Epithelial cell of proximal tubule (primary cell): Measurements from ENCODE around the gene PDE4D. TPM values are rescaled to one million over a fixed set of nuclear protein-coding genes. Genes with fewer than 3 reads are reported as not detected.

ENCODE experiments used
- DNase-seq: peaks from one replicate; pipeline ENCODE4 v3.0.0-alpha.2; 2011; ENCODE audit warnings: low read depth
- H3K4me3 ChIP-seq: 2 replicates; pipeline ENCODE4 v1.5.1; 2011; ENCODE audit warnings: low read depth, mild to moderate bottlenecking, low read length
- CTCF ChIP-seq: conservative IDR thresholded peaks from 2 replicates; pipeline ENCODE4 v1.5.1; 2012; ENCODE audit warnings: low read depth, mild to moderate bottlenecking, low read length
- total RNA-seq: library from RNA; depleted of rRNA; stranded (reverse); fragments of >200 nt; gene quantifications from 2 replicates; pipeline ENCODE4 v1.2.3, GENCODE V29; 2015

PDE4D gene
- total RNA-seq, 1 donor from 2014 or later, result 18.4 TPM

- no peak overlapping the region for H3K4me3 ChIP-seq
- DNase-seq, result no peak
- no peak for TF ChIP-seq CTCF
Observed at GRCh38 chr5:59055745-59056448, 837.6 kb downstream of the PDE4D start.

GRCh38 chr5:59054963-59055528 is 838.5 kb downstream of the PDE4D start:
- no peak for DNase-seq
- TF ChIP-seq CTCF, result no peak
- H3K4me3 ChIP-seq, result no peak overlapping the region

- no peak overlapping the region for H3K4me3 ChIP-seq
- no peak for TF ChIP-seq CTCF
- no peak for DNase-seq
Observed at GRCh38 chr5:59051951-59052350, 841.6 kb downstream of the PDE4D start.

- no peak overlapping the region for H3K4me3 ChIP-seq
- no peak for TF ChIP-seq CTCF
- no peak for DNase-seq
Observed at GRCh38 chr5:59049095-59049494, 844.4 kb downstream of the PDE4D start.

- TF ChIP-seq CTCF, result no peak
- no peak for DNase-seq
- H3K4me3 ChIP-seq, result no peak overlapping the region
Observed at GRCh38 chr5:59042201-59043055, 851.1 kb downstream of the PDE4D start.

- TF ChIP-seq CTCF, result no peak
- no peak for DNase-seq
- no peak overlapping the region for H3K4me3 ChIP-seq
Observed at GRCh38 chr5:59041355-59041754, 852.2 kb downstream of the PDE4D start.
